ENCODE results near the gene TOX2. TPM values are rescaled to one million over a fixed set of nuclear protein-coding genes. Genes with fewer than 3 reads are reported as not detected.

The TOX2 gene
- total and polyA plus RNA-seq, 2 of the 8 experiments (the other 6 are each of a cell fraction or from before 2014, with no cell fraction given): 1.8 to 3.4 TPM

GRCh38 chr20:43878776-43879175 is 35.9 kb upstream of the TOX2 start (continued):
- TF ChIP-seq CHD7 (IDR thresholded peaks at IDR 0.05; ENCODE audit: insufficient replicate concordance, low read length) (no peak), SP2 (IDR thresholded peaks at IDR 0.05; ENCODE audit: low read length) (no peak)

All from H1 (cell line).